IMR-90 (cell line): Measurements from ENCODE around the gene NCLN. TPM values are rescaled to one million over a fixed set of nuclear protein-coding genes. Genes with fewer than 3 reads are reported as not detected.
A peak's percentile ranks its signal among the peaks of the same experiment; 100 is the strongest.

Source experiments
- ATAC-seq: fragments of 200-7000 bp; cut with Tn5 transposase; 2 replicates; pipeline ENCODE4 v1.9.1; 2020; ENCODE audit warnings: low read depth, mild to moderate bottlenecking, moderate library complexity
- BruUV-seq: library from RNA; stranded (reverse); fragments of 400-500 nt; replicated peaks from 2 replicates; lab custom pipeline; 2021; lab: Mats Ljungman, UMichigan
- CTCF ChIA-PET: fragments of 300-600 bp; formaldehyde crosslinking; extraction: SDS; loops from one replicate; lab custom pipeline; 2021; ENCODE audit warnings: antibody characterized with exemption; lab: Yijun Ruan, JAX
- POLR2A ChIA-PET: fragments of 300-600 bp; sonication (Branson Sonifier 250); formaldehyde crosslinking; loops from one replicate; lab custom pipeline; 2022; ENCODE audit warnings: antibody characterized with exemption; ENCODE audit not compliant: unreplicated experiment; lab: Charles Lee
- DNase-seq: peaks from one replicate; pipeline ENCODE4 v3.0.0; 2013
- H2AFZ ChIP-seq: replicated peaks from 2 replicates; pipeline ENCODE3; 2013; ENCODE audit warnings: low read length, mild to moderate bottlenecking; ENCODE audit not compliant: poor library complexity
- H2AK5ac ChIP-seq: 2 replicates; pipeline ENCODE4 v1.6.1; 2013; ENCODE audit warnings: low read depth, low read length, inconsistent platforms
- H2AK9ac ChIP-seq: replicated peaks from 2 replicates; pipeline ENCODE3; 2013; ENCODE audit warnings: mild to moderate bottlenecking, low read depth, low read length, moderate library complexity; ENCODE audit not compliant: poor library complexity
- H2BK120ac ChIP-seq: 2 replicates; pipeline ENCODE4 v1.6.1; 2013; ENCODE audit warnings: low read depth, low read length, inconsistent platforms
- H2BK15ac ChIP-seq: 3 replicates; pipeline ENCODE4 v1.6.1; 2013; ENCODE audit warnings: low read depth, low read length, inconsistent platforms
- H2BK20ac ChIP-seq: 2 replicates; pipeline ENCODE4 v1.6.1; 2013; ENCODE audit warnings: low read depth, mild to moderate bottlenecking, inconsistent platforms, low read length, moderate library complexity
- H2BK5ac ChIP-seq: 2 replicates; pipeline ENCODE4 v1.6.1; 2013; ENCODE audit warnings: mild to moderate bottlenecking, low read depth, low read length, inconsistent platforms; ENCODE audit not compliant: poor library complexity, severe bottlenecking
- H3K14ac ChIP-seq: replicated peaks from 2 replicates; pipeline ENCODE4 v1.6.1; 2013; ENCODE audit warnings: low read depth, low read length, inconsistent platforms
- H3K18ac ChIP-seq: 2 replicates; pipeline ENCODE4 v1.6.1; 2013; ENCODE audit warnings: low read depth, low read length, control low read depth
- H3K23ac ChIP-seq: 2 replicates; pipeline ENCODE4 v1.6.1; 2013; ENCODE audit warnings: low read depth, low read length, inconsistent platforms
- H3K27ac ChIP-seq: 2 replicates; pipeline ENCODE4 v1.5.1; 2013; ENCODE audit warnings: mild to moderate bottlenecking, control low read depth, low read length; ENCODE audit not compliant: insufficient read depth
- H3K27me3 ChIP-seq: 2 replicates; pipeline ENCODE4 v1.6.1; 2013; ENCODE audit warnings: low read length; ENCODE audit not compliant: control insufficient read depth, insufficient read depth
- H3K36me3 ChIP-seq: 2 replicates; pipeline ENCODE4 v1.6.1; 2013; ENCODE audit warnings: low read length, mixed read lengths; ENCODE audit not compliant: control insufficient read depth, insufficient read depth
- H3K4ac ChIP-seq: 2 replicates; pipeline ENCODE4 v1.6.1; 2013; ENCODE audit warnings: low read depth, low read length, inconsistent platforms
- H3K4me1 ChIP-seq: 2 replicates; pipeline ENCODE4 v1.6.1; 2013; ENCODE audit warnings: low read length, mixed read lengths; ENCODE audit not compliant: control insufficient read depth, insufficient read depth
- H3K4me2 ChIP-seq: 2 replicates; pipeline ENCODE4 v1.6.1; 2013; ENCODE audit warnings: low read depth, mild to moderate bottlenecking, control low read depth, low read length, moderate library complexity
- H3K4me3 ChIP-seq: 2 replicates; pipeline ENCODE4 v1.5.1; 2013; ENCODE audit warnings: low read depth, mild to moderate bottlenecking, control low read depth, low read length, moderate library complexity; ENCODE audit not compliant: insufficient read depth
- H3K56ac ChIP-seq: 2 replicates; pipeline ENCODE4 v1.6.1; 2013; ENCODE audit warnings: low read length, inconsistent platforms; ENCODE audit not compliant: insufficient read depth; ENCODE audit errors: extremely low read depth
- H3K79me1 ChIP-seq, 2 experiments: 2 replicates each; pipeline ENCODE4 v1.6.1; 2013; ENCODE audit warnings: low read length in 2 of 2, inconsistent platforms in 1 of 2, low read depth in 1 of 2
- H3K9ac ChIP-seq: 2 replicates; pipeline ENCODE4 v1.6.1; 2013; ENCODE audit warnings: low read depth, low read length, control low read depth
- H3K9me1 ChIP-seq: 2 replicates; pipeline ENCODE4 v1.6.1; 2013; ENCODE audit warnings: low read length, inconsistent platforms; ENCODE audit not compliant: insufficient read depth
- H3K9me3 ChIP-seq: 2 replicates; pipeline ENCODE4 v1.6.1; 2013; ENCODE audit warnings: low read length; ENCODE audit not compliant: control insufficient read depth, insufficient read depth
- H4K20me1 ChIP-seq: 2 replicates; pipeline ENCODE4 v1.6.1; 2013; ENCODE audit warnings: low read length, inconsistent platforms; ENCODE audit not compliant: insufficient read depth
- H4K5ac ChIP-seq: 2 replicates; pipeline ENCODE4 v1.6.1; 2013; ENCODE audit warnings: mild to moderate bottlenecking, low read depth, low read length, control low read depth
- H4K8ac ChIP-seq, 2 experiments: 2 replicates each; pipeline ENCODE4 v1.6.1; 2013; ENCODE audit warnings: low read depth in 2 of 2, low read length in 2 of 2, control low read depth in 1 of 2, inconsistent platforms in 1 of 2
- H4K91ac ChIP-seq: 2 replicates; pipeline ENCODE4 v1.6.1; 2013; ENCODE audit warnings: low read depth, low read length, inconsistent platforms; ENCODE audit not compliant: insufficient read depth
- BHLHE40 ChIP-seq: fragments of 150-350 bp; IDR thresholded peaks from 2 replicates; pipeline ENCODE4 v1.6.1; 2016; ENCODE audit warnings: mild to moderate bottlenecking, low read depth, low read length
- CEBPB ChIP-seq: IDR thresholded peaks from 2 replicates; pipeline ENCODE4 v1.6.1; 2012; ENCODE audit warnings: low read depth, low read length, improper control_type of control experiment
- CHD1 ChIP-seq: IDR thresholded peaks from 2 replicates; pipeline ENCODE4 v1.6.1; 2012; ENCODE audit warnings: low read depth, low read length, improper control_type of control experiment
- CTCF ChIP-seq: conservative IDR thresholded peaks from 2 replicates; pipeline ENCODE4 v1.5.1; 2012; ENCODE audit warnings: mild to moderate bottlenecking, low read depth, low read length, improper control_type of control experiment
- ELK1 ChIP-seq: fragments of 150-350 bp; IDR thresholded peaks from 2 replicates; pipeline ENCODE4 v1.6.1; 2016; ENCODE audit warnings: low read depth, mild to moderate bottlenecking, low read length, moderate library complexity, borderline replicate concordance
- FOS ChIP-seq: fragments of 150-350 bp; IDR thresholded peaks from 2 replicates; pipeline ENCODE4 v1.6.1; 2016; ENCODE audit warnings: low read depth, low read length
- MAFK ChIP-seq: IDR thresholded peaks from 2 replicates; pipeline ENCODE4 v1.6.1; 2012; ENCODE audit warnings: low read depth, low read length, improper control_type of control experiment
- MAZ ChIP-seq: IDR thresholded peaks from 2 replicates; pipeline ENCODE4 v1.6.1; 2012; ENCODE audit warnings: low read depth, mild to moderate bottlenecking, low read length, improper control_type of control experiment, moderate library complexity, borderline replicate concordance
- MXI1 ChIP-seq: IDR thresholded peaks from 2 replicates; pipeline ENCODE4 v1.6.1; 2012; ENCODE audit warnings: low read depth, mild to moderate bottlenecking, low read length, moderate library complexity, borderline replicate concordance
- NFE2L2 ChIP-seq: fragments of 150-350 bp; IDR thresholded peaks from 2 replicates; pipeline ENCODE4 v1.6.1; 2016; ENCODE audit warnings: low read depth, mild to moderate bottlenecking, low read length
- POLR2A ChIP-seq: IDR thresholded peaks from 2 replicates; pipeline ENCODE4 v1.6.1; 2012; ENCODE audit warnings: mild to moderate bottlenecking, low read depth, low read length
- RAD21 ChIP-seq: IDR thresholded peaks from 2 replicates; pipeline ENCODE4 v1.6.1; 2012; ENCODE audit warnings: low read length, improper control_type of control experiment
- RCOR1 ChIP-seq: IDR thresholded peaks from 2 replicates; pipeline ENCODE4 v1.6.1; 2012; ENCODE audit warnings: mild to moderate bottlenecking, low read length, improper control_type of control experiment; ENCODE audit not compliant: insufficient replicate concordance
- RFX5 ChIP-seq: IDR thresholded peaks from 2 replicates; pipeline ENCODE4 v1.8.0; 2012; ENCODE audit warnings: low read depth, mild to moderate bottlenecking, low read length, moderate library complexity
- SMC3 ChIP-seq: fragments of 150-350 bp; IDR thresholded peaks from 2 replicates; pipeline ENCODE4 v1.6.1; 2016; ENCODE audit warnings: low read depth, mild to moderate bottlenecking, antibody characterized with exemption, low read length, moderate library complexity
- USF2 ChIP-seq: fragments of 150-350 bp; IDR thresholded peaks from 2 replicates; pipeline ENCODE4 v1.6.1; 2017; ENCODE audit warnings: mild to moderate bottlenecking, antibody characterized with exemption, low read length, low read depth
- WGBS, 2 experiments: methylation state at CpG; one replicate each; pipeline versions ENCODE4 v1.1.5 to v1.1.7; 2013; ENCODE audit warnings: missing lambda C conversion rate in 2 of 2; ENCODE audit not compliant: insufficient read length in 1 of 2; ENCODE audit errors: extremely low coverage in 2 of 2; 5-methylcytosine and 5-hydroxymethylcytosine counted together
- dilution Hi-C: fragments of 300-500 bp; cut with HindIII; formaldehyde crosslinking; loops from one replicate; pipeline ENCODE4 v1.14.3; 2018; ENCODE audit warnings: low sequenced_read_pairs; ENCODE audit not compliant: unreplicated experiment
- in situ Hi-C: fragments of 300-500 bp; cut with MboI; formaldehyde crosslinking; loops from 3 replicates; pipeline ENCODE4 v1.14.3; 2019; ENCODE audit warnings: low sequenced_read_pairs, inconsistent platforms, mixed read lengths
- intact Hi-C: fragments of 100-400 bp; cut with micrococcal nuclease; formaldehyde crosslinking; loops from 2 replicates; pipeline ENCODE4 v1.10.0; 2022
- polyA plus RNA-seq, 3 experiments: library from polyadenylated mRNA; depleted of rRNA; stranded (reverse); fragments of >200 nt; gene quantifications; 2 replicates each; pipeline ENCODE4 v1.2.3, GENCODE V29; 2012; ENCODE audit warnings: low replicate concordance in 1 of 3
- total RNA-seq: library from RNA; depleted of rRNA; stranded (reverse); fragments of >200 nt; gene quantifications from 2 replicates; pipeline ENCODE4 v1.2.3, GENCODE V29; 2012

Gene NCLN
- total and polyA plus RNA-seq, 2 of the 4 experiments (the other 2 are of a cell fraction): 32.8 to 90.8 TPM

GRCh38 chr19:3149089-3149488 lies 36.6 kb upstream of the NCLN start:
- intact Hi-C loops: no loop called here
- dilution Hi-C loops: no loop called here
- H3K23ac ChIP-seq: no peak overlapping the region
- no peak overlapping the region for H3K18ac ChIP-seq
- H2BK120ac ChIP-seq: no peak overlapping the region
- no peak overlapping the region for H3K4ac ChIP-seq
- in situ Hi-C loops: no loop called here
- H3K36me3 ChIP-seq: no peaks in the 10 kb centered on the region
- no peaks in the 10 kb centered on the region for H3K9me3 ChIP-seq
- TF ChIP-seq POLR2A (no peak), RCOR1 (no peak), CHD1 (no peak), MAZ (no peak), BHLHE40 (no peak), CTCF (no peak), MXI1 (no peak), RFX5 (no peak), RAD21 (no peak), FOS (no peak), USF2 (no peak), MAFK (no peak), ELK1 (no peak), SMC3 (no peak), NFE2L2 (no peak), CEBPB (no peak)
- no peak overlapping the region for H3K4me3 ChIP-seq
- H4K8ac ChIP-seq: no peak overlapping the region
- H4K20me1 ChIP-seq: no peaks in the 10 kb centered on the region; the same call in 1 of the 2 replicates
- no peak for ATAC-seq
- H2AK9ac ChIP-seq: no peak overlapping the region
- H3K4me1 ChIP-seq: no peaks in the 10 kb centered on the region
- H3K4me2 ChIP-seq: no peak overlapping the region
- no peak overlapping the region for H4K5ac ChIP-seq
- H3K56ac ChIP-seq: no peak overlapping the region
- H3K9ac ChIP-seq: no peak overlapping the region
- no peak overlapping the region for H2BK15ac ChIP-seq
- 86% methylated on average over 5 of the region's 6 CpGs; no CpG with 5 or more reads in 1 of the 2 experiments for WGBS, 2 experiments
- POLR2A ChIA-PET: no interaction called here
- no TSS peak for BruUV-seq
- peak overlapping the region; percentile 82 for H2AFZ ChIP-seq
- H3K14ac ChIP-seq: no peak overlapping the region
- H3K79me1 ChIP-seq: no peaks in the 10 kb centered on the region
- peaks cover 6% of the 10 kb centered on the region; the same call in 1 of the 2 replicates for H3K9me1 ChIP-seq
- H3K27ac ChIP-seq: no peak overlapping the region
- no peak for DNase-seq
- CTCF ChIA-PET: no interaction called here
- no peak overlapping the region for H4K91ac ChIP-seq
- H2BK5ac ChIP-seq: no peak overlapping the region
- H3K27me3 ChIP-seq: no peaks in the 10 kb centered on the region
- H2AK5ac ChIP-seq: no peak overlapping the region
- H2BK20ac ChIP-seq: no peak overlapping the region
